Measurements from ENCODE around the gene CHAT.

Gene CHAT

DNA sequence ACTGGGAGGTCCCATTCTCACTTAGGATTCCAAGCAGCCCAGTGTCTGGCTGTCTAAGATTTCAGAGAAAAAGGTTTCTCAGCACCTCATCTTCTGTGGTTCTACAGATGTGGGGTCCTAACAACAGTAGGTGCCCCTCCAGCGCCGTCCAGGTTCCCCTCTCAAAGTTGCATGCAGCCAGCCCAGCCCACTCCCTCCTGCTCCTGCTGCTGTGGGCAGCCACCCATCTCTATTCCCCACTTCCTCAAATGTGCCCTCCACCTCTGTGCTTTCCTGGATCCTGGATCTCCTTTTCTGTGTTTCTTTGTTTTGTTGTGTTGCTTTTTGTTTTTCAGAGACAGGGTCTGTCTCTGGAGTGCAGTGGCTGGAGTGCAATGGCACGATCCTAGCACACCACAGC is 17.0 kb upstream of the CHAT start:
- no peak overlapping the region for H3K27ac ChIP-seq (ENCODE audit: low read length)
- H3K36me3 ChIP-seq (ENCODE audit: control insufficient read depth in 2 of 2, insufficient read depth in 2 of 2, low read length in 2 of 2), result no peaks in the 10 kb centered on the region
- H3K4me1 ChIP-seq (ENCODE audit: control insufficient read depth, insufficient read depth, low read length), result no peaks in the 10 kb centered on the region
- H3K9me3 ChIP-seq (ENCODE audit: control insufficient read depth in 2 of 2, low read length in 2 of 2), result no peaks in the 10 kb centered on the region
- no peak overlapping the region for H3K9ac ChIP-seq (ENCODE audit: low read length in 2 of 2)
- no peak overlapping the region for H3K4me3 ChIP-seq (ENCODE audit: low read length in 2 of 2)
- peaks cover 13 to 23% of the 10 kb centered on the region in 2 donors for H3K27me3 ChIP-seq (ENCODE audit: control insufficient read depth in 1 of 2, insufficient read depth in 2 of 2, low read length in 2 of 2)

DNA sequence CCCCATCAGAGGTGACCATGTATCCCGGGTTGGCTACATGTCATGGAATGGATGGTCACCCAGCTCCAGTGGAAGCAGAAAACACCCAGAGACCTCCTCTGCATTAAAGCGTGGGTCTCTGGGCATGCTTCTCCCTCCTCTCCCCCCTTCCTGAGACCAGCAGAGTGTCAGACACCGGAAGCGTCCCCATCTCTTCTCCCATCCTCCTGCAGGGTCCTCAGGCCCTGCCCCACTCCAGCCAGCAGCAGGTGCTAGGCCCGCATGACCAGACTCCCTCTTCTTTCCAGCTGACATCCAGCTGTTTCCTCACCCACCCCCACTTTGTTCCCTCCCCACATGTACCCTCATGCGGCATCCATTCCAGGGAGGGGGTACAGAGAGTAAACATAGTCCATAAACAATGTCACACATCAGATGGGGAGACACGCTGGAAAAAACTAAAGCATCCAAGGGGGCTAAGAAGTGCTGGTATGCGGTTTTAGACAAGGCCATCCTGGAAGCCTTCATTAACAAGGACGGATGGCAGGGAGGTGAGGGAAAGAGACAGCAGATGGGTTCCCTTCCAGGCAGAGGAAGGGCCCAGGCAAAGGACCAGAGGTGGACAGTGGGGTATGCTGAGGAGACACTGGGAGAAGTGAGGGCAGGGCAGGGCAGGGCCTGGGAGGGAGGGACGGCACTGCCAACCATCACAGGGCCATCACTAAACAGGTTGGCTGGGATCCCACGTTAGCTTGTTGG is 16.2 kb upstream of the CHAT start:
- peaks cover 20 to 28% of the 10 kb centered on the region in 2 donors for H3K27me3 ChIP-seq (ENCODE audit: control insufficient read depth in 1 of 2, insufficient read depth in 2 of 2, low read length in 2 of 2)
- no peaks in the 10 kb centered on the region for H3K9me3 ChIP-seq (ENCODE audit: control insufficient read depth in 2 of 2, low read length in 2 of 2)
- no peaks in the 10 kb centered on the region for H3K36me3 ChIP-seq (ENCODE audit: control insufficient read depth in 2 of 2, insufficient read depth in 2 of 2, low read length in 2 of 2)
- H3K27ac ChIP-seq (ENCODE audit: low read length), result no peak overlapping the region
- no peaks in the 10 kb centered on the region for H3K4me1 ChIP-seq (ENCODE audit: control insufficient read depth, insufficient read depth, low read length)
- H3K9ac ChIP-seq (ENCODE audit: low read length in 2 of 2), result no peak overlapping the region
- no peak overlapping the region for H3K4me3 ChIP-seq (ENCODE audit: low read length in 2 of 2)

DNA sequence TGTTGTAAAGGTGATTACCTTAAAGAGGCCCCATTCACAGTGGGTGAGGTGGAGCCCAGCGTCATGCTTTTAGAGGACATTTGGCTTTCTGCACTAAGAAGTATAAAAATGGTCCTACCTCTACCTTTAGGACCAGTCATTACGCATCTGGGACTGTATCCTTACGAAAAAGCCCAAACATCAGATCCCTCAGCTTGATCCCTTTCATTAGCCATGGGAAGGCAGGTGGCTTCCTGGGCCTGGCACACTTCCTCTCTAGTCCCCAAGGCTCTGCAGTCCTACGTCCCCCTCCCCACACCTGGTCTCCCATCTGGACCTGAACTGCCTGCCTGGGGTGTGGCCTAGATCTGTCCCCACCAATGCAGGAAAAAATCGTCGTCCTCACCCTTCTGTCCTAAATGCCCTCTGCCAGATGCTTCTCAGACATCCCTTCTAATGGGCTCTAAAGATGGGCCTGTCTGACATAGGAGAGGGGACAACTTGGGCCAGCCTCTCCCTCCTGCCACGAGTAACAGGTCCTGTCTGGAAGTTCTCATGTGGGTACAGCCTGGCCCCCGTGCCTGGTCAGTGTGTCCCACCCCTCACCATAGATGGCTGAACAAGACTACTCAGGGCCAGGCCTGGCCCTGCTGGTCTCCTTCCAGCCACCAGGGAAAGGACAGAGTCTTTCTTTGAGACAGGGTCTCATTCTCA is 15.5 kb upstream of the CHAT start:
- no peaks in the 10 kb centered on the region for H3K36me3 ChIP-seq (ENCODE audit: control insufficient read depth in 2 of 2, insufficient read depth in 2 of 2, low read length in 2 of 2)
- no peaks in the 10 kb centered on the region for H3K9me3 ChIP-seq (ENCODE audit: control insufficient read depth in 2 of 2, low read length in 2 of 2)
- no peak overlapping the region for H3K9ac ChIP-seq (ENCODE audit: low read length in 2 of 2)
- peaks cover 22 to 26% of the 10 kb centered on the region in 2 donors for H3K27me3 ChIP-seq (ENCODE audit: control insufficient read depth in 1 of 2, insufficient read depth in 2 of 2, low read length in 2 of 2)
- H3K4me1 ChIP-seq (ENCODE audit: control insufficient read depth, insufficient read depth, low read length), result no peaks in the 10 kb centered on the region
- no peak overlapping the region for H3K4me3 ChIP-seq (ENCODE audit: low read length in 2 of 2)
- no peak overlapping the region for H3K27ac ChIP-seq (ENCODE audit: low read length)

DNA sequence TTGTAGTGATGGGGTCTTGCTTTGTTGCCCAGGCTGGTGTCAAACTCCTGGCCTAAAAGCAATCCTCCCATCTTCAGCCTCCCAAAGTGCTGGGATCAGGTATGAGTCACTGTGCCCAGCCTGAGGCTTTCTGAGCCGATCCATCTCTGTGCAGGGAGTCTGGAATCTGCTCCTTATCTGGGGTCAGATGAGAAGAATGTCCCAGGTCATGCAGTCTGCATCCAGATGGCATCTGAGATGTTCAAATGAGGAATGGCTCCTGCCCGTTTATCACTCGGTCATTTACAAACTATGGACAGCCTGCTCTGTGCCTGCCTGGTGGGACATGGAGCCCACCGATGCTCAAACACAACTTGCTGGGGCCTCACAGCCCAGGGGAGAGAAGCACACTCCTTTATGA is 14.9 kb upstream of the CHAT start:
- H3K27ac ChIP-seq (ENCODE audit: low read length), result no peak overlapping the region
- H3K4me1 ChIP-seq (ENCODE audit: control insufficient read depth, insufficient read depth, low read length), result no peaks in the 10 kb centered on the region
- no peak overlapping the region for H3K4me3 ChIP-seq (ENCODE audit: low read length in 2 of 2)
- H3K27me3 ChIP-seq (ENCODE audit: control insufficient read depth in 1 of 2, insufficient read depth in 2 of 2, low read length in 2 of 2), result peaks cover 20 to 21% of the 10 kb centered on the region in 2 donors
- no peak overlapping the region for H3K9ac ChIP-seq (ENCODE audit: low read length in 2 of 2)
- no peaks in the 10 kb centered on the region for H3K9me3 ChIP-seq (ENCODE audit: control insufficient read depth in 2 of 2, low read length in 2 of 2)
- H3K36me3 ChIP-seq (ENCODE audit: control insufficient read depth in 2 of 2, insufficient read depth in 2 of 2, low read length in 2 of 2), result no peaks in the 10 kb centered on the region

DNA sequence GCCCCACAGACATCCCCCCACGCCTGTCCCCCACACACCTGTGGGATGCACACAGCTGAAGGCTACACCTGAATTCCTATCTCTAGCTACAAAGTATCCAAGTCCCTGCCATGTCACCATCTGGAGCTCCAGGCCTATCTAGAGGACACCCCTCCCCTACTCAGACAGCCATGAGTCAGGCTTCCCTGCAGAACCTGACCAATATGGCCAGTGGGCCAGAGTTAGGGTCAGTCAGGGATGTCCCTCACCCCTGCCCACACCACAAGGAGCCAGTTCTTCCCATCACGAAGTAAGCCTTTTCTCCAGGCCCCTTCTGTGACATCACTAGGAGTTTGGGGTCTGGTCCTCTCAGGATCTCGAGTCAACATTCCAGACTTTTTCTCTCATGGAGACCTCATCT is 14.3 kb upstream of the CHAT start:
- H3K27ac ChIP-seq (ENCODE audit: low read length), result no peak overlapping the region
- peaks cover 20 to 23% of the 10 kb centered on the region in 2 donors for H3K27me3 ChIP-seq (ENCODE audit: control insufficient read depth in 1 of 2, insufficient read depth in 2 of 2, low read length in 2 of 2)
- no peaks in the 10 kb centered on the region for H3K4me1 ChIP-seq (ENCODE audit: control insufficient read depth, insufficient read depth, low read length)
- H3K36me3 ChIP-seq (ENCODE audit: control insufficient read depth in 2 of 2, insufficient read depth in 2 of 2, low read length in 2 of 2), result no peaks in the 10 kb centered on the region
- H3K9ac ChIP-seq (ENCODE audit: low read length in 2 of 2), result no peak overlapping the region
- no peak overlapping the region for H3K4me3 ChIP-seq (ENCODE audit: low read length in 2 of 2)
- H3K9me3 ChIP-seq (ENCODE audit: control insufficient read depth in 2 of 2, low read length in 2 of 2), result no peaks in the 10 kb centered on the region

DNA sequence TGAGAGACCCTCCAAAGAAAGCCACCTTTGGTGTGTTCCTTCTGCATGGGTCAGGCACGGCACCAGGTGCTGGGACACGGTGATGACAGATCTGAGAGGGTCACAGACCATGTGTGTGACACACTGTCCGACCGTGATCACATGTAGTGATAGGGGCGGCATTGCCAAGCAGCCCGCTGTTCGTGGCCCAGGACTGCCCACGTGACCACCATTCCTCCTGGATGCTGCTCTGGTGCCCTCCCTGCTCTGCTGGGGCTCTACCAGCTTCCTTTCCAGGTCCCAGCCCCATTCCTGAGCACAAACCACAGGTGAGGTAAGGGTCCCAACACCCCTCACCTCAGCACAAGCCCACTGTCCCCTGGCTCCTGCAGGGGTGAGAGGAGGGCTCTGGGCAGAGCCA is 13.8 kb upstream of the CHAT start:
- Histone ChIP-seq H3K4me1 (ENCODE audit: control insufficient read depth, insufficient read depth, low read length) (no peaks in the 10 kb centered on the region), H3K4me3 (ENCODE audit: low read length in 2 of 2) (no peak overlapping the region), H3K9me3 (ENCODE audit: control insufficient read depth in 2 of 2, low read length in 2 of 2) (no peaks in the 10 kb centered on the region), H3K36me3 (ENCODE audit: control insufficient read depth in 2 of 2, insufficient read depth in 2 of 2, low read length in 2 of 2) (no peaks in the 10 kb centered on the region), H3K27ac (ENCODE audit: low read length) (no peak overlapping the region), H3K9ac (ENCODE audit: low read length in 2 of 2) (no peak overlapping the region), H3K27me3 (ENCODE audit: control insufficient read depth in 1 of 2, insufficient read depth in 2 of 2, low read length in 2 of 2) (peaks cover 21 to 23% of the 10 kb centered on the region in 2 donors)

GRCh38 chr10:49600781-49601400 is 12.9 kb upstream of the CHAT start:
- no peak overlapping the region for H3K9ac ChIP-seq (ENCODE audit: low read length in 2 of 2)
- peaks cover 22 to 23% of the 10 kb centered on the region in 2 donors for H3K27me3 ChIP-seq (ENCODE audit: control insufficient read depth in 1 of 2, insufficient read depth in 2 of 2, low read length in 2 of 2)
- H3K4me1 ChIP-seq (ENCODE audit: control insufficient read depth, insufficient read depth, low read length), result no peaks in the 10 kb centered on the region
- H3K9me3 ChIP-seq (ENCODE audit: control insufficient read depth in 2 of 2, low read length in 2 of 2), result no peaks in the 10 kb centered on the region
- H3K36me3 ChIP-seq (ENCODE audit: control insufficient read depth in 2 of 2, insufficient read depth in 2 of 2, low read length in 2 of 2), result no peaks in the 10 kb centered on the region
- H3K4me3 ChIP-seq (ENCODE audit: low read length in 2 of 2), result no peak overlapping the region
- no peak overlapping the region for H3K27ac ChIP-seq (ENCODE audit: low read length)

DNA sequence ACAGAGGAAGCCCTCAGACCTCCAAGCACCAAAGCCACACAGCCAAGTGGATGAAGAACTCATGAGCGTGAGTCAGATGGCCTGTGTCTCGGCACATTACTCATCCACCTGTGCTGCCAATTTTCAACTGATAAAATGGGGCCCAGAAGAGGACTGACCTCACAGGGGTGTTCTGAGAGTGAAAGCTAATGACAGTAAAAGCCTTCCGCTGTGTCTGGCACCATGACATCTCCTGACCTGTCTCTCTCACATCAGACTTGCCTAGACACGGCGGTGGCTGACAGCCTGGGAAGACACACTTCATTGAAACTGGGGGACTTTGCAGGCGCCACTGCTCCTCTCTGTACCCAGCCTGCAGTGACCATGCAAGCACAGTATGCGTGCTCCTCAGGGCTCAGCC is 12.0 kb upstream of the CHAT start:
- H3K4me3 ChIP-seq (ENCODE audit: low read length in 2 of 2), result no peak overlapping the region
- no peak overlapping the region for H3K9ac ChIP-seq (ENCODE audit: low read length in 2 of 2)
- no peak overlapping the region for H3K27ac ChIP-seq (ENCODE audit: low read length)
- H3K36me3 ChIP-seq (ENCODE audit: control insufficient read depth in 2 of 2, insufficient read depth in 2 of 2, low read length in 2 of 2), result no peaks in the 10 kb centered on the region
- H3K27me3 ChIP-seq (ENCODE audit: control insufficient read depth in 1 of 2, insufficient read depth in 2 of 2, low read length in 2 of 2), result peaks cover 22 to 23% of the 10 kb centered on the region in 2 donors
- no peaks in the 10 kb centered on the region for H3K4me1 ChIP-seq (ENCODE audit: control insufficient read depth, insufficient read depth, low read length)
- H3K9me3 ChIP-seq (ENCODE audit: control insufficient read depth in 2 of 2, low read length in 2 of 2), result no peaks in the 10 kb centered on the region

- Histone ChIP-seq H3K9ac (ENCODE audit: low read length in 2 of 2) (no peak overlapping the region), H3K9me3 (ENCODE audit: control insufficient read depth in 2 of 2, low read length in 2 of 2) (no peaks in the 10 kb centered on the region), H3K27ac (ENCODE audit: low read length) (no peak overlapping the region), H3K4me3 (ENCODE audit: low read length in 2 of 2) (no peak overlapping the region), H3K4me1 (ENCODE audit: control insufficient read depth, insufficient read depth, low read length) (no peaks in the 10 kb centered on the region), H3K36me3 (ENCODE audit: control insufficient read depth in 2 of 2, insufficient read depth in 2 of 2, low read length in 2 of 2) (no peaks in the 10 kb centered on the region), H3K27me3 (ENCODE audit: control insufficient read depth in 1 of 2, insufficient read depth in 2 of 2, low read length in 2 of 2) (peaks cover 25 to 26% of the 10 kb centered on the region in 2 donors)
Measured at GRCh38 chr10:49602380-49603023, 11.3 kb upstream of the CHAT start.

GRCh38 chr10:49605216-49605938 is 8.5 kb upstream of the CHAT start:
- Histone ChIP-seq H3K27me3 (ENCODE audit: control insufficient read depth in 1 of 2, insufficient read depth in 2 of 2, low read length in 2 of 2) (peaks cover 30 to 38% of the 10 kb centered on the region in 2 donors), H3K9ac (ENCODE audit: low read length in 2 of 2) (no peak overlapping the region), H3K9me3 (ENCODE audit: control insufficient read depth in 2 of 2, low read length in 2 of 2) (no peaks in the 10 kb centered on the region), H3K4me3 (ENCODE audit: low read length in 2 of 2) (no peak overlapping the region), H3K36me3 (ENCODE audit: control insufficient read depth in 2 of 2, insufficient read depth in 2 of 2, low read length in 2 of 2) (no peaks in the 10 kb centered on the region), H3K4me1 (ENCODE audit: control insufficient read depth, insufficient read depth, low read length) (peaks cover 4% of the 10 kb centered on the region), H3K27ac (ENCODE audit: low read length) (no peak overlapping the region)

Measured in stomach smooth muscle (tissue), 2 donors.